CD4-positive, alpha-beta T cell treated with Interleukin-2 at 100 ng/mL for 4 hours (primary cell): ENCODE measurements around the gene TCAF1.
"Not testable (repeated sequence)": the region's sequence is repeated elsewhere in the genome, so short reads cannot be mapped to it uniquely, and the experiment has no call there.

Source experiments
- DNase-seq: peaks from one replicate; pipeline ENCODE4 v3.0.0-alpha.2; 2020; ENCODE audit warnings: low spot score

TCAF1 gene

GRCh38 chr7:143855443-143855842 lies 46.5 kb downstream of the TCAF1 start:
- not testable (repeated sequence) for DNase-seq

- no peak for DNase-seq
Measured at GRCh38 chr7:143850682-143851081, 51.3 kb downstream of the TCAF1 start.

GRCh38 chr7:143849785-143850479 lies 52.0 kb downstream of the TCAF1 start:
- DNase-seq = no peak

GRCh38 chr7:143848192-143848591 lies 53.8 kb downstream of the TCAF1 start:
- no peak for DNase-seq

- DNase-seq = no peak
Measured at GRCh38 chr7:143846692-143847091, 55.3 kb downstream of the TCAF1 start.

- DNase-seq = not testable (repeated sequence)
Measured at GRCh38 chr7:143841696-143842095, 60.3 kb downstream of the TCAF1 start.

- DNase-seq = not testable (repeated sequence)
Measured at GRCh38 chr7:143840062-143840461, 61.9 kb downstream of the TCAF1 start.

- DNase-seq = peak; percentile 96
Measured at GRCh38 chr7:143837223-143837622, 64.8 kb downstream of the TCAF1 start.

GRCh38 chr7:143836622-143837021 lies 65.4 kb downstream of the TCAF1 start:
- DNase-seq = peak; percentile 88

- DNase-seq = not testable (repeated sequence)
Measured at GRCh38 chr7:143836088-143836487, 65.9 kb downstream of the TCAF1 start.

- not testable (repeated sequence) for DNase-seq
Measured at GRCh38 chr7:143826578-143826977, 75.4 kb downstream of the TCAF1 start.

- not testable (repeated sequence) for DNase-seq
Measured at GRCh38 chr7:143824295-143825135, 77.5 kb downstream of the TCAF1 start.

GRCh38 chr7:143823634-143824294 lies 78.2 kb downstream of the TCAF1 start:
- DNase-seq = not testable (repeated sequence)

GRCh38 chr7:143821392-143822277 lies 80.3 kb downstream of the TCAF1 start:
- DNase-seq = not testable (repeated sequence)

- DNase-seq = not testable (repeated sequence)
Measured at GRCh38 chr7:143817873-143818272, 84.1 kb downstream of the TCAF1 start.

GRCh38 chr7:143816471-143817133 lies 85.4 kb downstream of the TCAF1 start:
- not testable (repeated sequence) for DNase-seq

GRCh38 chr7:143810639-143811038 lies 91.3 kb downstream of the TCAF1 start:
- not testable (repeated sequence) for DNase-seq

- not testable (repeated sequence) for DNase-seq
Measured at GRCh38 chr7:143806664-143807071, 95.3 kb downstream of the TCAF1 start.
